HG03064 (cell line): Measurements from ENCODE around the gene PPP2R3A.

Source experiments
- ATAC-seq: cut with Tn5 transposase; IDR thresholded peaks from one replicate; pipeline ENCODE4 v1.9.1; 2021; ENCODE audit warnings: low read depth; ENCODE audit not compliant: unreplicated experiment

Gene PPP2R3A

DNA sequence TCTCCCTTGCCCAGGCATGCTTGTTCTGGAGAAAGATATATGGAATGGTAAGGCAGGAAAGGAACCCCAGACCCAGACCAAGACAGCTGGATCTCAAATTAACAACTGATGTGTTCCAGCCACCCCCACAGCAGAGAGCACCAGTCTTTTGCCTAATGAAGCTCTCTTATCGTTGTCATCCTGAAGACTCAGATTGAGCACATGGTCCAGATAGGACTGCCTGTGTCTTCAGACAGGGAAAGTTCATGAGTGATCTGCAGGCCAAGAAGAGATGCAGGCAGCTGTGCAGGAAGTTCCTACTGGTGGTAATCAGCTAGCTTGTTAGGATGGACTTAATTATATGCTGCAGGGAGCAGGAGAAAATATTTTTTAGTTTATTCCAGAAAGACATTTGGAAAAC lies 53.3 kb downstream of the PPP2R3A start:
- no peak for ATAC-seq

DNA sequence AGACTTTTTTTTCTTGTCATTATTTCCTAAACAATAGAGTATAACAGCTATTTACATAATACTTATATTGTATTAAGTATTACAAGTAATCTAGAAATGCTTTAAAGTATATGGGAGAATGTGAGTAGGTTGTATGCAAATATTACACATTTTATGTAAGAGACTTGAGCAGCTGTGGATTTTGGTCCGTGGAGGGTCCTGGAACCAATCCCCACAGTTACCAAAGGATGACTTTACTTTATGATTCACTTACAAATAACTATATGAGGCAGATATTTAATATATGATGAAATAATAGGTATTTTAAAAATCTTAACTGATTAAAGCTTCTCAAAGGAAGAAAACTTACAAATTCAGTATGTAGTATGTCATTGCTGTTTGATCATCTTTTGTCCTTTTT lies 56.3 kb downstream of the PPP2R3A start:
- no peak for ATAC-seq

DNA sequence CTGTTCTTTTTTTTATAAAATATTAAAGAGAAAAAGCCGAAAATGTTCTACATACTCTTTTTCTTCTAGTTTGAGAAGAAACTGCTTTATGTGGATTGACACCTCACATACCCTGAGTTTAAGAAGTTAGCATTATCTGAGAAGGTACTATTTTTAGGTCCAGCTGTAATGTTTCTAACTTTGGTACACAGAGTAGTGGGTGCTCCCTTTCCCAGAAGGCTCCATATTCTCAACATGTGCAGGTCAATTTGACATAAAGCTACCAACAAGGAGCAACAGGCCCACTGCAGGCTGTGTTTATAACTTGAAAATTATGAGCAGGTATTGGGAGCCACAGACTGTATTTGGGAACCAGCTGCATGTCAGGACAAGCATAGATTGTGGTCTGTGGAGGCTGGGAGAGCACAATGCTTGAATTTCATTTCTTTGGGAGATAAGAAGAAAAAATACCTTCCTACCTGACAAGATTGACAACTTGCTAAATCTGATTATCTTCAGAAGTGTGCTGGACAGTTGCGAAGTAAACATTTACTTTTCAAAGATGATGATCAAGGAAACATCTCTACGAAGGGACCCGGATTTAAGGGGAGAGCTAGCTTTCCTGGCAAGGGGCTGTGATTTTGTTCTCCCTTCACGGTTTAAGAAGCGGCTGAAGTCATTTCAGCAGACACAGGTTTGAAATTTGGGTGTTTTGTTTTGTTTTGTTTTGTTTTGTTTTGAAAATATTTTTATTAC lies 57.2 kb downstream of the PPP2R3A start:
- no peak for ATAC-seq

DNA sequence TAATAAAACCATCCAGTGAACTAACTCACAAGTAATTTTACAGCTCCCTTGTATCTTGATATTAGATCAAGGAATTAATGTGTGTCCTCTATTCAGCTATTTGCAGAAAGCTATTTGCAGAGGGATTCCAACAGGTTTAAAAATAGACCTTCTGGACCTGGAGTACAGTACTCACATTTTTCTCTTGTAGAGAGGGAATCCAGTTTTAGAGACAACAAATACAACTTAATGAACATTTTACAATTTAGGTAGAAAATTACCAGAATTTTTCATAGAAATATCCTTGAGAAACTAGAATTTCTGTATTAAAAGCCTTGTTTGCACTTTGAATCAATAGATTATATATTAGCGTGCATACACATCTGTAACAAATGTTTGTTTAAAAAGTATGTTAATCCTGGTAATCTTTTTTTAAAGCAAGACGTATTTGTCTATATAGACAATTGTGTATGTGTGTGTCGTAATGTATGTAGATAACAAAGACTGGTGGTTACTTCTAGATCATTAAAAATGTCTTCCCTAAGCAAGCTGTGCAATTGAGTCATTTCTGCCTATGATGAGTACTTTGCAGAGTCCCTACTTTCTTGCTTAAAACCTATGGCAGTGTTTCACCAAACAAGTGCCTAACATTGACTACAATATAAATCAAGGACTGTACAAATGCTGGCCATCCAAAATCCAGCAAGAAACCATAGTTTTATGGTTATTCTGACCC lies 57.9 kb downstream of the PPP2R3A start:
- ATAC-seq, result no peak

DNA sequence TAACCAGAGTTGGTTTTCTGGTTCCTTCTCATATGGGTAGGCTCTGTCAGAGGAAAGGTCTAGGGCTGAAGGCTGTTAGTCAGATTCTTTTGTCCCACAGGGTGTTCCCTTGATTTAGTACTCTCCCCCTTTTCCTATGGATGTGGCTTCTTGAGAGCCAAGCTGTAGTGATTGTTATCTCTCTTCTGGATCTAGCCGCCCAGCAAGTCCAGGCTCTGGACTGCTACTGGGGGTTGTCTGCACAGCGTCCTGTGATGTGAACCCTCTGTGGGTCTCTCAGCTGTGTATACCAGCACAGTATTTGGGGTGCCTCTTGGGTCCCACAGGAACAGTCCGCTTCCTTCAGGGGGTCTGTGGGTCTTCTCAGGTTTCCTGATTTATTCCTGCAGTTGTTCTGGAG lies 70.8 kb downstream of the PPP2R3A start:
- ATAC-seq, result no peak

DNA sequence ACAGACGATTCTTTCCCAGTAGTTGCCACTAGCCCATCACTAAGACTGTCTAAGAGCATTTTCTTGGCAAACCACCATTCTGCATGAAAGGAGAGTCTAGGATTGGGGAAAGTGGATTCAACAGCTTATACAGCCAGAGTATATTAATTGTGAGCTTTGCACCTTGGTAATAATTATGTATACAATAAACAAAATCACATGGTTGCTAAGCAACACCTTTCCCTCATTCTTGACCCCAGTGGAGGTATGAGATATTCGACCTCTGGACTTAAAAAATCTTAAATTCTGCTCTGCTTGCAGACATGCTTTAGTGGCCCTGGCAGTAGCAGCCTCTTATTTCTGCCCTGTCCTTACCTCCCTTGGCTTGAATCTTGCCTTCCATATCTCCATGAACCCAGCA lies 73.1 kb downstream of the PPP2R3A start:
- ATAC-seq, result no peak

DNA sequence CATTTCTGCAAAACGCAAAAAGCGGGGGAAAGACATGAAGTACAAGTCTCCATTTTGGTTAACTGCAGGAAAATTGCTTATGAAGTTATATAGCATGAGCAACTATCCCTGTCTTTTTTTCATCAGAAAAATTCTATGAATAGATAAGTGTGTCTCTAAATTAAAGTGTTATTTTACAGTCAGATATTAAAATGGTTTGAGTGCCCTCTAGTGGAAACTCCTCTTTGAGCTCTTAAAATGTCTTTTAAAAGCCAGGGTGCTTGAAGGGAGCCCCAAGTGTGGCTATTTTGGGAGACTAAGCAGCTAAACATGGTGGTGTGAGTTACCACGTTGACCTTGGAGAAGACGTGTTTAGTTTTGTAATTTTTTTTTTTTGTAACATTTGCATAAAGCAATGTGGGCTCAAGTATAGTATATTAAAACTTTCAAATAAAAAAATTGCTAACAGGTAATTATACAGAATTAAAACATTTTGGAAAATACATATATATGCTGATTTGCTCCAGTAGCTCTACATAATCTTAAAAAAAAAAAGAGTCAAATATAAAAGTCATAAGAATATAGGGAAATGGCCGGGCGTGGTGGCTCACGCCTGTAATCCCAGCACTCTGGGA lies 77.2 kb downstream of the PPP2R3A start:
- ATAC-seq, result no peak

DNA sequence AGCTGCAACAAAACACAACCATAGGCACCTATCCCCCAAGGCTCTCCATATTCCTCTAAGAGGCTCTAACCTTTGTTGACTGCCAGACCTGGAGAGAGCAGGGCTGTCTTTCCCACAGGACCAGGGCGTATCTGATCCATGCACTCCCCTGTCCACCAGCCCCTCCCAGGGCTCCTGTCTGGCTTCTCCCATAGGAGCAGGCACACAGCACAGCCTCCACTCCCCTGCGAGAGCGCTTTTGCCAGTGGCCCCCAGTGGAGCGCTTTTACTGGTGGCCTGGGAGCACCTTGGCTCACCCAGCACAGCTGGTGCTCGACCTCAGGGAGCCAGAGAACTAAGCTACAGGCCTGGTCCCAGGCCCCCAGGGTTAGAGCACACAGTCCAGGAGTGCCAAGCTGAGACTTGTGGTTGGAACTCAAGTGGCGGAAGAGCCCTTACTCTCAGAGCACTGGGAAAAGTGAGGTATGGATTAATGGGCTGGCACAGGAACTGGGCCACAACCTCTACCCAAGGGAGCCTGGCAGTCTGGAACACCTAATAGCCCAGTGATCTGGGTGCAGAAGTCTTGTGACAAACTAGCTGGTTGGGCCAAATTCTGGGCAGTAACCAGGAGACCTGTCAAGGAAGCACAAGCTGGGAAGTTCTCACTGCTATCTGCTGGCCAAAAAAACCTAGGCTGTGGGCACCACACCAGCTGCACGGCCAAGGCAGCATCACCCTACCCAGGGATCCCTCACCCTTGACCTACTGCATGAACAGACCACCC lies 79.6 kb downstream of the PPP2R3A start:
- ATAC-seq, result no peak

DNA sequence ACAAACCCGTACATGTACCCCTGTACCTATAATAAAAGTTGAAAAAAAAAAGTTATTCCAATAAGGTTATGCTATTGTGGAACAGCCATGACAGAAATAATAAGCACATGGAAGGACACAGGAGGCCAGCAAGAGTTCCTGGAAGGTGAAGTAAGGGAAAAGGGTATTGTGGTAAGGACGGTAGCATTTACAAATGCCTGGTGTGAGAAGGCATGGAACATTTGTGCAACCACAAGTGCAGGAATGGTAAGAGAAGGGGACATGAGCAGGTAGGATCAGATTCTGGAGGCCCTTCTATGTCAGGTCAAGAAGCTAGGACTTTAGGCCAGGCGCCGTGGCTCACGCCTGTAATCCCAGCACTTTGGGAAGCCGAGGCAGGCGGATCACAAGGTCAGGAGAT lies 82.5 kb downstream of the PPP2R3A start:
- no peak for ATAC-seq

DNA sequence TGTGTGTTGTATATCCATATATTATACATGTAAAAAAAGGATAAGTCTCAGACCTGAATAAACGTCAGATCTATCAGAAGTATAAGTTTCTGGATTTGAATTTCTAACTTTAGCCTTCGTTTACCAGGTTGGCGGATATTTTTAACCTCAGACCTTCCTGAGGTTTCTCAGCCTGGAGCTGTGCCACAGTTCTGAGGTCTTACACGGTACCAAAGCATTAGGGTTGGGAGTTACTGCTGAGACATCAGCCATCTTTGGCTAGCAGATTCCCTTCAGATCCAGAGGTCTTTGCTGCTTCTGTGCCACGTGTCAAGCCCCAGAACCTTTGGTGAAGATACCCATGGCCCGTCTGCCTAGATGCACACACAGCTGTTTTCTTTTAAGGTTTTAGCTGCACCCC lies 84.7 kb downstream of the PPP2R3A start:
- no peak for ATAC-seq

DNA sequence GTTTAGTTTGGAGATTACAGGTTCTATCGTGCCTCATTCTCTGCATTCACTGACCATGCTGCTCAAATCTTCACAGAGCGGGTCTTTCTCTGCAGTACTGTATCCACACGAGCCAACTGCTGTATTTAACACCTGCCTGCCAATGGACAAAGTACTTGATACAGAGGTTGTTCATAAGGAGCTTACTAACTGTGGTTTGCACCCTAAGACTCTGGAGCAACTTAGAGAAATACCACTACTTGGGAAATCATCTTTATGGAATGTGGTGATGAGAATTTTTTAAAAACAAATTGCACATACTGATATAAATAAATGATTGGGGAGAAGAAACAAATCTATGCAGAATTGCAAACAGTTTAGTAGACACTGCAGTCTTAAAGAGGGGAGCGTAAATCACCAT lies 90.0 kb downstream of the PPP2R3A start:
- no peak for ATAC-seq

DNA sequence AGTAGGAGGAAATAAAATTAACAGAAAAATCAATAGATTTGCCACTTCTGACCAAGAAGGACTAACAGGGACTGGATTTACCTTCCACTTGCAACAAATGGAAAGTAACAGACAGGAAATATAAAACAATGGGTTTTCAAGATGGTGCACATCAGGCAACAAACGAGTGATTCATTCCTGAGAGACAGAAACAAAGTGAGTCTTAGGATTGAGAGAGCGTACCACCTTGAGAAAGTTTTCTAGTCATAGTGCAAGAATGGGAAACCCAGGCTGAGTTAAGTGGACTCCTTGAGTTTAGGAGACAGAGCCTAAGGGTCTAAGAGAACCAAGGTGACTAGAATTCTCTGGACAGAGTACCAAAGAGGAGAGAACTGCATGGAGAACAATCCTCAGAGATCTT lies 101.7 kb downstream of the PPP2R3A start:
- no peak for ATAC-seq

DNA sequence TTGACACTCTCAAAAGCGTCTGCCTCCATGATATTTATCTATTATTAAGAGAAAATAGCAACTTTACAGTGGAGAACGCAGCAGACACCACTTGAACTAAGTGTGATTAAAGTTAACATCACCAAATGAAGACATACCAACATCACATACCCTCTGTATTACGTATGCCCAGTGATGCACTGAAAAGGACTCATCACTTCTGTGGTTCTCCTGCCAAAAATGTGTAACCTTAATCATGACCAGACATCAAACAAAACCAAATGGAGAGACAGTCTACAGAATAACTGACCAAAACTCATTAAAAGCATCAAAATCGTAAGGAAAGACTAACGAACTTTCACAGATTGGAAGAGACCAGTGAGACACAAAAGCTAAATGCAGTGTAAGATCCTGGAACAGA lies 103.2 kb downstream of the PPP2R3A start:
- no peak for ATAC-seq

DNA sequence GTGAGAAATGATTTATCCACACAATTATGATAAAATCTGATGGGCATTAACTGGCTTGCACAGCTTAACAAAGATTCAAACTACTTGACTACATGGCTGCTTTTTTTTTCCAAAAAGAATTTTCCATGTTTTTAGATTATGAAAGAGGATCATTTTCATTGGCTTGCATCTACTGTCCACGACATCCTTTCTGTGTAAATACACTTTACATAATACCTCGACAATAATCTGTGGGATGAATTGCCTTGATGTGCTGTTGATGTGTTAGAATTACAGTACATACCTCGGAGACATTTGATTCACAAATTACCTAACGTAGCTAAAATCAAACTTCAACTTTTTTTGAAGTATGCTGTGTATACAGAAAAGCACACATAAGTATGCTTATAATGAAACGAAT lies 104.4 kb downstream of the PPP2R3A start:
- no peak for ATAC-seq

DNA sequence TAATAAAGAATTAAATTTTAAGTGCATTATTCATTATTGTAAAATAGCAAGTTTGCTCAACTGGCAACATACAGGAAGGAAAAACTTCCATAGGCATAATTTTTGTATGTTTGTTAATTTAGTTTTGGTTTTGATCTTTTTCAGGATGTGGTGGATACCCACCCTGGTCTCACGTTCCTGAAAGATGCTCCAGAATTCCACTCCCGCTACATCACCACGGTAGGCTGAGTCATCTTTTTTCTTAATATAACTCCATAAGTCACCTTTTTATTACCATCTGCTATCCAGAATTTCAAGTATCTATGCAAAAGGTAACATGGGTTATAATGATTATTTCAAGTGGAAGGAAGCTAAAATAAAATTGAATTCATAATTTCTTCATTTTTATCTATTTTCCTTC lies 104.8 kb downstream of the PPP2R3A start:
- ATAC-seq, result no peak

DNA sequence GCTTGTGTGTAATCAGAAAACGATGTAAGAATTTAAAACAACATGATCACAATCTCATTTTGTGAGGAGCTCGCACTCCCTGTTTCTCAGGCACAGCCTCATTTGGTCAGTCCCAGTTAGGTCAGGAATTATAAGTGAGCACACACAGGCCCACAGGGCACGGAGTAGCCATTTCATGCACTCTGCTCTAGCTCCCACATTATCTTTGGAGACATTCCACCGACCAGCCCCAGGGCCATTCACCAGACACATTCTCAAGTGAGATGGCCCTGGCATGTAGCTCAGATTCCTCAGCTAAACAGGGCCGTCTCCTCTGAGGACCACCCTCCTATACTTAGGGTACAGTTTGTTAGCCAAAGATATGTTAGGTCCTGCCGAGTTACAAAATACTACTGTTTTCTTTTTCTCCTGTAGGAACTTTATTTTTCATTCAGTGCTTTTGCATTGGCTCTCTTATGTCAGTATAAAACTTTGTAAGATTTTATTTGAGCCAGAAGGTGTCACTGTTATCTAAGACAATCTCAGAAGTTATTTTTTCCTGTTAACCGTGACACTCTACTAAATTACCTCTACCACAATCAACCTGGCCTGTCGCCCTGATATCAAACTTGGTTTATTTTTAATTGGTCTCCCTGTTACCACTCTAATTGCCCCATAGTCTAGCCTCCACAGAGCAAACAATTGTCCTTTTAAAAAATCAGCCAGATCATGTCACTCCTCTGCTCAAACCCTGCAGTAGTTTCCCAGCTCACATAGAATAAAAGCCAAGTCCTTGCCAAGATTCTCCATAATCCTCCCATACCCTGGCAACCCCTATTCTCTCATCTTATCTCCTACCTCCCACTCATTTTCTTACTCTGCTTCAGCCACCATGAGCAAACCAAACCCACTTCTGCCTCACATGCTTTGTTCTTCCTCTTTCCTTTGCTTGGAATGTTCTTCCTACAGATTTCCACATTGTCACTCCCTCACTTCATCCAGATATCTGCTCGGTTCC lies 105.7 kb downstream of the PPP2R3A start:
- ATAC-seq, result no peak

DNA sequence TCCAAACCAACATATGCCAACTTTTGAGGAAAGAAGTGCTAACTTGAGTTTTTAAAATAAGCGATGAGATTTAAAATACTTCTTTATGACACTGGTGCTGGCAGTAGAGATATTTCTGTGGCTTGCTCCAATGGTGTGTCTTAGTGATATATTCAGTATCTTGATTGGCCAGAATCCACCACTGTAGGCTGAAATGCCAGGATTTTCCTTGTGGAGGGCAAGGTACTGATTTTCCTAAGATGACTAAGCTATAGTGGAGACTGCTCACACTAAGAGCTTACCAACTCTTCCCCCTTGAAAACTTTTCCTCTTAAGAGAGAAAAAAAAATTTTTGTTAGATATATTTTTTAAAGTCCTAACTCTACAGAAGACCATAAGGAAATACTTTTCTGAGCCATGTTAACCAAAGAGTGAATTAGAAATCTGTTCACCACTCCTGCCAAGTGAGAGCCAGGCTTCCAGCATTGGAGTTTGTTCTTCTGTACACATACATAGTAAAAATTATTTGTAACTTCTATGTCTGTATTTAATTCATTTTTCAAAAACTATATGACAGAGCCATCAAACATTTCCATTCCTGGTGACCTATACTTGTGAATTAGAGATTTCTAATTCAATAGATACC lies 109.1 kb downstream of the PPP2R3A start:
- ATAC-seq, result no peak

DNA sequence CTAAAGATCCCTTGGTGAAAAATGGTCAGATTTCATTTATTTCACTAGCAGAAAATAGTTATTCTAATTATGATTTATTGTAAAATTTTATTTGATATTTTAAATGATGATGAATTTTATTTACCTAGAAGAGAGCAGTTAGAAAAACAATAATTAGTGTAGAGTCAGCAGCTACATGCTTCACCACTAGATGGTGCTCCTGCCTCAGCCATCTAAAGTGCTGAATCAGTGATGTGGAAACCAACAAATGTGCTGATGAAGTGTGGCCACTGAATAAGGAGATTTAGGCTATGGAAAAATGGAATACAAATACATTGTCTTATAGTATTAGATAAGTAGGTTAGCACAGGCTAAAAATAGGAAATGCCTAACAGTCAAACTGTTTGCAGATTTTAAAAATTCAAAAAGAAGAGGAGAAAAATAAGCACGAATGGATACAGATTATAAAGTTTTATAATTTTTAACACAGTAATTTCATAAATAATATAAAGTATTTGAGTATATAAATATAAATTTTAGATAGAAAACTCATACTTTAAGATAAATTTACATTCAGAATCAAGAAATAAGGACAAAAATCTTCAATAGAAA lies 109.8 kb downstream of the PPP2R3A start:
- ATAC-seq, result no peak

DNA sequence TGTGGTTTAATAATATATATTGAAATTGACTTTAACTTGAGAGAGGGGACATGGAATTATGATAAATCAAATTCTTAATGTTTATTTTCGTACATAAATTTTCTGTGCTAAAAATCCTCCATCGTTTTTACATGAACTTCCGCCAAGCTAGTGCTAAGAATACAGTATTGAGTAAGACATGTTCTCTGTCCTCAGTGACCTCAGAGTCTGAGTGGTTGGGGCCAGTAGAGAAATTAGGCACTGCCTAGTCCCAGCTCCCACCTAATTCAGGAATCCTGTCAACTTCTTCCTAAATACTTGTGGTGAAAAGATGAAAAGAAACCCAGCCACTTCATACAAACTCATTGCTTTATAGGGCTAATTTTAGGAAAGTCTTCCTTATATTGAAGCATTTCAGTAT lies 110.3 kb downstream of the PPP2R3A start:
- no peak for ATAC-seq
